Globus pallidus (tissue), 1 donor: ENCODE measurements around the gene GORASP2.

Source experiments
- DNase-seq: peaks from one replicate; pipeline ENCODE4 v3.0.0-alpha.2; 2015; ENCODE audit warnings: low spot score

GORASP2 gene

DNA sequence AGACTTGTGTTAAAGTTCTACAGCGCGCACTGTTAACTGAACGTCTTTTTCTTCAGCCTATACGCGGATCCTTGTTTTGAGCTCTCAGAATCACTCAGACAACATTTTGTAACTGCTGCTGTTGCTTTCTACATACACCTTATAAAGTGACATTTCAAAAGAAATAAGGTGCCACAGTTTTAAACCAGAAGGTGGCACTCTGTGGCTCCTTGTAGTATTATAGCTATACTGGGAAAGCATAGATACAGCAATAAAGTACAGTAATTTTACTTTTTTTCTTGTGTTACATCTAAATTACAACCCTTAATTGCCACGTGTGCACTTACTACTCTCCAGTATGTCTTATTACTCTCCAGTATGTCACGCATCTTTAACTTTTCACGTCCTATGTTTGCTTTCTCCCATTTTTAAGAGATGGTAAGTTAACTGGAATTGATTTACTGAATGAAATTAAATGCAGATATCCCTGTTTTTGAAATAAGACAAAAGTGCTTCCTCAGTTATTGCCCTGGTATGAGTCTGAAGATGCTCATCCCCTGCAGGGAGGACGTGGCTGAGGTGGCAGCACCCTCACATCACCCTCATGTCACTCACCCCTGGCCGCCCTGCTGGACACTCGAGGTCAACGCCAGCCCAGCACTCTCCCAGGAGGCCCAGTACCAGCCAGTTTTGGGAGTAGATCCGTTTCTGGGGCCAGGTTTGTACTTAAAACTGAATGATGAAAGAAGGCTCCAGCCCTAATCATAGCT is 37.8 kb downstream of the GORASP2 start:
- DNase-seq: no peak

DNA sequence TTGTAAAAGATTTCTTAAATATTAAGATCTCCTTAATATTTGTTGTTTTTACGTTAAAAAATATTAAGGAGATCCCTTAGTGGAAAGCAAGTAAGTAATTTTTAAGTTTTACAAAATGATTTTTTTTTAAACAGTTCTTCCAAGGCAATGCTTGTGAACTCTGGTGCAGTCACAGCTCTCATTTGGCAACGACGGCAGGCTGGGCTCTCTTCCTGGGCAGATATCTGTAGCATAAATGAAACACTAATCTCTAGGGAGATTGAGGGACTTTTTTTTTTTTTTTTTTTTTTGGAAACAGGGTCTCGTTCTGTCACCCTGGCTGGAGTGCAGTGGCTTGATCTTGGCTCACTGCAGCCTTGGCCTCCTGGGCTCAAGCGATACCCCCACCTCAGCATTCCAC is 38.5 kb downstream of the GORASP2 start:
- no peak for DNase-seq

DNA sequence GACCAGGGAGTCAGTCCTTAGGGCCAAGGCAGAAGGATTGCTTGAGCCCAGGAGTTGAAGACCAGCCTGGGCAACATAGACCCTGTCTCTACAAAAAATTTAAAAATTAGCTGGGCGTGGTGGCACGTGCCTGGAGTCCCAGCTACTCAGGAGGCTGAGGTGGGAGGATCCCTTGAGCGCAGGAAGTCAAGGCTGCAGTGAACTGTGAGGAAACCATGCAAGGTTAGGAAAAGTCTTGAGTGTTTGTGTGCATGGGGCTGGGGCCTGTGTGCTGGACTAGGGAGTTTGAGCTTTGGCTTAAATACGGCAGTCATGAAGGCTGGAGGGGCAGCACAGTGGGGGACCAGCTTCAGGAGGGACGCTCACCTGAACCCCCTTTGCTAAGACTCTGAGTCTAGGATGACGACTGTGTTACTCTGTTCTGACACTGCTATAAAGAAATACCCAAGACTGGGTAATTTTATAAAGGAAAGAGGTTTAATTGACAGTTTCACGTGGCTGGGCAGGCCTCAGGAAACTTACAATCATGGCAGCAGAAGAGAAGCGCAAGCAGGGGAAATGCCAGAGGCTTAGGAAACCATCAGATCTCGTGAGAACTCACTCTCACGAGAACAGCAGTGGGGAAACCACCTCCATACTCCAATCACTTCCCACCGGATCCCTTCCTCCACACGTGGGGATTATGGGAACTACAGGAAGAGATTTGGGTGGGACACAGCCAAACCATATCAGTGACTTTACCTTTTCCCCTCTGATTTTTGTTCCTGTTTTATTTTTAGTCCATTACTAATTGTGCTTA is 39.4 kb downstream of the GORASP2 start:
- DNase-seq: no peak

- DNase-seq: no peak
Observed at GRCh38 chr2:170969030-170969429, 40.0 kb downstream of the GORASP2 start.

DNA sequence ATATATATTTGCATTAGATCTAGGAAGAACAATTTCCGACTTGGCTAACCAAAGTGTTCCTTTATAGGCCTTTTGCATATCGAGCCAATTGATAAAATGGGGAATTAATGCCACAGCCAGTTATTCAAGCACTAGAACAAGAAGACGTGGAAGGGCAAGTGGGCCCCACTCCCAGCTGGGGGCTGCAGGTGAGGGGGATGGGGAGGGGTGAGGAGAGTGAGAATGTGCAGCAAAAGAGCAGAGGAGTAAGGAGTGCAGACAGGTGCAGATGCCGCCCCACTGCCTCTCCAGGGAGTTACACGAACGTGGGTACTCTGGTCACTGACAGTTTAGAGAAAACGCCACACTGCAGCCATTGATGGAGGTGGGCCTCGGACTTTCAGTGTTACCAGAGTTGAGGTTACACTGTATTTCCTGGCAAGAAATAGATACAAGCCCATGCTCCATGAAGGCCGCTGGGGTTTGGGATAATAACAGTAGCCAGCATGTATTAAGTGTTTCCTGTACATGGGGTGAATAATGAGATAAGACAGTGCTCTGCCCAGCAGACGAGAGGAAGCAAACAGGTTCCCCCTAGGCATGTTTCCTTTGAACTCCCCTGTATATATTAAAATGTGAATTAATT is 40.9 kb downstream of the GORASP2 start:
- no peak for DNase-seq

DNA sequence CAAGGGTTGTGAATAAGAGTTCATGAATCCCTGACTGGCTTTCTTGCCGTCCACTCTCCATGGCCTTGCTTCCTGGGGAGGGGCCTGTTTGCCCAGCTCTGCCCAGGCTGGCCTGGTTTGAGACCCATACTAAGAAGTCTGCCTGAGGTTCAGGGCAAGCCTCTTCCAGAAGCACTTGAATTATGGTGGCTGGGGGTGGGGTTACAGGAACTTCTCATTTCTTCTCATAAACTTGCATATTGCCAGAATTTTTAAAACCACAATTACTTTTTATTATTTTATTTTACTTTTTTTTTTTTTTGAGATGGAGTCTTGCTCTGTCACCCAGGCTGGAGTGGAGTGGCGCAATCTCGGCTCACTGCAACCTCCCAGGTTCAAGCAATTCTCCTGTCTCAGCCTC is 42.0 kb downstream of the GORASP2 start:
- DNase-seq: no peak

DNA sequence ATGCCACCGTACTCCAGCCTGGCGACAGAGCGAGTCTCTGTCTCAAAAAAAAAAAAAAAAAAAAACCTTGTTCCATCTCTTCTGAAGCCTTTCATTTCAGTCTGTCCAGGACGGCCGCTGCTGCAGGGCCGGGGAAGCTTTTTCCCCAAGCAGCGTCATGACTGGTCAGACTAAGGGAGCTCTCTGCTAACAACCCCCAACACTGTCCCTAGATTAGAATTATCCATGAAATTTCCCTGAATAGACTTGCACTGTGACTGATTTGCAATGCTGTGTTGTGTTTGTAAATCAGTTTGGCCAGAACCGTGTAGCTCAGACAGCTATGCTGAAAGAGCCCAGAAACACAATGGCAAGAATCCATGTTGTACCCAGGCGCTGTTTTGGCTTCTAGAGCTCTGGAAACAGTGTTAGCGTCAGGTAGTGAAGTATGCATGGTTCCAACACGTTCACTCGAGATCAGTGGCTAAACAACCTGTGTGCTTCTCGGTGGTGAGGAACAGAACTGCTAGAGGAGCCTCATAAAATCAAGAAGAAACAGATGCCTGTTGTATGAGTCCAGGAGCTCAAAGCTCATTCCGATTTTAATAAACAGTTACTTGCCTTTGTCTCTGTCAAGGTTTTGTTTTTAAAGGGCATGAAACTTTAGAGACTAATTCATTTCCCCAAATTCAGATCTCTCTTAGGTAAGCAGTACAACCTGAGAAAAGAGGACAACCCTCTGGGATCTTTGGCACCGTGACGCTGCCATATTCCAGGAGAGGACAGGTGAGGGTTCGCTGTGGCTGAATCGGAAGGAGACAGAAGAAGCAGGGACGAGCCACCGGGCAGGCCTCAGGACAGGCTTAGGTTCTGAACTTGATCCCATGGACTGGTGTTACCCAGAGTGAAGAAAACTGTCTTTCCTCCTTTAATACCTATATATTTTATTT is 43.5 kb downstream of the GORASP2 start:
- DNase-seq: no peak

- DNase-seq: no peak
Observed at GRCh38 chr2:170973225-170973491, 44.1 kb downstream of the GORASP2 start.

DNA sequence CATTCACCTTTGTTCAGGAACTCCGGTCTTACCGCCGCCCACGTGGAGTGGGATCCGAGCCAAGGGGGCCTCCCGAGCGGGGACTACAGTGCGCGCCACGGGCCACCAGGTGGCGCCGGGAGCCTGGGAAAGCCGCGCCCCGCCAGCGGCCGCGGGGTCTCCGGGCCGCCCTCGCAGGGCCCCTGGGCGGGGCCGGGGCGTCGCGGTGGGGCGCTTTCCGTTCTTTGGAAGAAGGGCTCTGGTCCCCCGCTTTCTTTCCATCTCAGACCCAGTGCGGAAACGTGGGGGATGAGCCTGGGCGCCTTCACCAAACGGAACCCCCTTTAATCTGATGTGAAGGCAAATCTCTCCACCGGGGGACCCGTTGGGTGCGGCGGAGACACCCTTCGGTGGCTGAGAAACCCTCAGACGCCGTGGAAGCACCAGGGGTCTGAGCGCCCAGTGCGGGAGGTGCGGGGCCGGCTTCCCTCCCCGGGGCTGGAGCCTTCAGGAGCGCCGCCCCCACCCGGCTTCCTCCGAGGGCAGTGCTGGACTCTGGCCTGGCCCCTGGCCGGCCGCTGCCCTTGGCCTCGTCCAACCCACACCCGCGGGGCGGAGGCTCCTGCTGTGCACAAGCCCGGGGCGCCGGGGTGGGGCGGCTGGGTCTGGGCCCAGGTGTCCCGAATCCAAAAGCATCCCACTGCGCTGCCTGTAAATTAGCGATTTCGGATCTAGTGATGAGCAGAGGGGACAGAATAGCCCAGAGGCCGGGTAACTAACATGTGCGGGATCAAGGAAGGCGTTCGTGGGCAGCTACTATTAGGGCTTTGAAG is 44.6 kb downstream of the GORASP2 start:
- DNase-seq: peak; percentile 74

- DNase-seq: no peak
Observed at GRCh38 chr2:170974304-170974993, 45.4 kb downstream of the GORASP2 start.

DNA sequence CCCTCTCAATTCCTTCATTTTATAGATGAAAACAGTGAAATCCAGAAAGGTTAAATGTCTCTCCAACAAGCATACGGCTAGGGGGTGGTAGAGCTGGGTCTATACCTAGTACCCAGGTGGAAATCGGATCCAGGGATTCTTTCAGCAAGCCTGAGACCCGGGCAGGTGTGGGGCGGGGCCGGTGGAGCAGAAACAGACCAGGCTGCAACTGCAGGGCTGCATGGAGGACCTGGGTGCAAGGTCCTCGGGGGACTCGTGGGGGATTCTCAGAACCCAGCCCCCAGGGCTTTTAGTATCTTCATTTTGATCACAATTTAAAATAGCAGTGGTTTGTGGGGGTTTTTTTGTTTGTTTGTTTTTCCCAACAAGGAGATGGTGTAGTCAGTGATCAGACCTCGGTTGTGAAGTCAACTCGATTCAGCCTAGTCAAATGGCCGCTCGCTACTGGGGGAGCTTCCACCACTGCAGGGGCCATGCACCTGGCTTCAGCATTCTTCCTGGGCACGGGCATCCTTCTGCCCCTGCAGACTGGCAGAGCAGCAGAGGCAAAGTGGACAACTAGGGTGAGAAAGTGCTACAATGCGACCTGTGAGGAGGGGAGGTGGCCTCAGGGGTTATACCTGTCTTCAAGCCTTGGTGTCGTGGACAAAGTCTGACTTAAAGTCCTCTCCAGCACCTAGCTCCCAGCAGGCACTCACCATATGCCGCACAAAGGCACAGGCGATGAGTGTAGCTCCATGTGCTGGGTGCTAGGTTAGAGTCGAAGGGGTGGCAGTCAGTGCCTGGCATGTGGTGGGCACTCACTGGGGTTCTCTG is 46.3 kb downstream of the GORASP2 start:
- DNase-seq: no peak

- DNase-seq: no peak
Observed at GRCh38 chr2:170975943-170976270, 46.9 kb downstream of the GORASP2 start.

DNA sequence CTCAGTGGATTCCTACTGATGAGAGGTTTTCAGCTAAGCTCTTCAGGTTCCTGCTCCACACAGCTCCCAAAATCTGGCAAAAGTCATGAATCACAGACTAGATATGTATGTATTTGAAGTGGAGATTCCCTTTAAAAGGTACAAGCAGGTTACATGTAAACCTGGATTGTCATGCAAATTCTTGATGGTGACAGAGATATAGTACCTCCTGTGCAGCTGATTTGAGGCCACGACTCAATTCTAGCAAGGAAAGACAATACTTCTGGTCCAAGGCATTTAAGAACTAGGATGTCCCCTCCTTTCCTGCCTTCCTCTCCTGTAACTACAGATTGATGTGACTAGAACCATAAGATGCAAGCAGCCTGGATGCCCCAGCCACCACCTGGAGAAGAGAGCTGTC is 55.0 kb downstream of the GORASP2 start:
- DNase-seq: no peak

- no peak for DNase-seq
Observed at GRCh38 chr2:170985407-170985806, 56.4 kb downstream of the GORASP2 start.

DNA sequence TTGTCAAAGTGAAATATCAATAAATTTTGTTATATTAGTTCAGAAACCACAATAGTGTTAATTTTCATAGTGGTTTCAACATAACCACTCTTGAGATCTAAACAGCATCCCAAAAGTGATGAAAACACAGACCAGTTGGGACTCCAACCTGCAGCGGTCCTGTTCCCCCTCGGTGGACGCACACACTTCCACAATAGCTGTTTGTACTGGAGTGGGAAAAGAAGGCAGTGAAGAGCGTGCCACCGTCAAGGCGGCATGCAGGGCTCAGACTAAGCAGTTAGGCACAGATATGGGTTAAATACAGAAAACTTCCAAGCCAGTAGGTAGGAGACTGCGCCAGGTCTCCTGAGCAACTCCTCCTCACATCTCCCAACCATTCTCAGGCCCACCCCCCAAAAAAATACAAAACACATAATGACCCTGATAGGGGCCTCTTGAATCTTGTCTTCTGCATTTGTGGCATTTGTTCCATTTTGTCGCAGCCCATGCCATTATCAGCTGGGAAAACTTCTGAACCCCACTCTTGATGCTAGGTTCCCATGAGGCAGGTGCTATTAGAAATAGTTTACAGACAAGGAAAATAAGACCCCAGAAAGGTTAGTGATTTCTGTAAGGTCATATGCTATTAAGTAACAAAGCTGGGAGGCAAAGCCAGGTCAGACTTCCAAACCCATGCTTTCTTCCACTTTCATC is 57.7 kb downstream of the GORASP2 start:
- DNase-seq: no peak

DNA sequence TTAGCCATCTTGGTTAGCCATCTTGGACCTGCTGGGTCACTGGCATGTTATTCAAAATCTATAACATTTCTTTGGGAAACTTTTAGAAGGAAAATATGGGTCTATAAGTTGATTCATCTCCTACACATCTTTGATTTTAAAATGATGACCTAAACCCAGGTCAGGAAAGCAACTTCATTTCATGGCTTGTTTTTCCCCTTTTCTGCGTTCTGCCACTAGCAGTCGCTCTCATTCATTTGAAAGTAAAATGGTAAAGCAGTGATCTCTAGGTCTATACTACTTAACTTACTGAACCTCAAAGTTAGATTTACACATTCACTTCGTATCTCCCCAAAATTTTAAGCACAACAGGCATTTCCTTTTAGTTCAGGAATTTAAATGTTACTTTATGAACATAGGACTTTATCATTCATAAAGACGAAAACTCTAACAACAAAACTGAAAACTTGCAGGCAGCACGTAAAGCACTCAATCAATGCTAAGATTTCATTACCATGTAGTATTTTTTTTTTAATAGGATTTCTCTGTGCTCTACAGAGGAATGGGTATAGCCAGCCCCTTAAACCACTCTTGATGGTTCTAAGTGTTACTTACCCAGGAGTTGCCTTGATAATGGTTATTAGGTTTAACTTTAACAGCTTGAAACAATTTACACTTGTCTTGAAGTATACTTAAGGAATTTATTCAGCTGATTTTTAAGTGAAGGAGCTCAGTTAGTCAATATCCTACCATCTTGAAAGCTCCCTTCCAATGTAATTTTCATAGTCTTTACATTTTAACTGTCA is 62.5 kb downstream of the GORASP2 start:
- no peak for DNase-seq

DNA sequence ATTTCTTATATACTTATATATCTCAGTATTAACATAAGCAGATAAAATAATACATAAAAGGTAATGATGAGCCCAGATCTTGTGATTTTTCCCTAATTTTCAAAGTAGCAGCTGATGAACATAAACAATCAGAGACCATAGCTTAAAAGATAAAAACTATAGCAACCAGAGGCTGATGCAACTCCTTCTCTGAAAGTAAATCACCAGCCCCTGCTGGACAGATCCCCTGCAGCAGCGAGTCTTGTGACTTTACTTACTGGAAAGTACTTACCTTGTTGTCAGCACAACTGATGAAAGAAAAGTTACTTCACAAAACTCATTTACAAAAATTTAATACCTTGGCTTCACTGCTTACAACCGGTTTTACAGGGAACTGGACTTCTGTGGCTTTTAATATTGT is 67.3 kb downstream of the GORASP2 start:
- no peak for DNase-seq

DNA sequence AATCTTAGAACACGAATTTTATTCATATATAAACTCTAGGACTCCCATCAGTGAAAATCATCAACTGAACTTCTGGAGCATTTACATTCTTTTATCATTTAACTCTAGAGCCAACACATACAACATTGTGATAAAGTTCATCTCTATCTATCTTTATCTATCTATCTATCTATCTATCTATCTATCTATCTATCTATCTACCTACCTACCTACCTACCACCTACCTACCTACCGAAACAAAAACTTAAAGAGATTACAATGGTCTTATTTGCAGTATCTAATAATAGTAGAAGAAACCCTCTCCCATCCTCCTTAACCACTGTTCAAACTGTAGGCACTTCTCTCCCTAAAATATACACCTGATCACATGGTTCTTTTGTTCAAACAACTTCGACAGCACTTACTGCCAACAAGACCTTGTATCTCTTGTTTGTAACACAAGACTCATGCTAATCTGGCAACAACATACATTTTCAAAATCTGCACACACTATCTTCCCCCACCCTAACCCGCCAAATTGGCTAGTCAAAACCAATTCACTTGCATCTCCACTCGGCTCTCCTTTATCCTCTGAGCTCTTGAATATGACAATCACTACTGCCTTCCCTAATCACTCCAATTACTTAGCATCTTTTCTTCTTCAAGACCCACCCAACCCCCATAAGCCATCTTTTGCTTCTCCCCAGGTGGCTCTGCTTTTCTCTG is 69.0 kb downstream of the GORASP2 start:
- DNase-seq: no peak
